ENCODE results near the gene MYADM. TPM values are rescaled to one million over a fixed set of nuclear protein-coding genes. Genes with fewer than 3 reads are reported as not detected.

MYADM gene
- total and polyA plus RNA-seq, 2 of the 13 experiments (the other 11 are each of a cell fraction or from before 2014, with no cell fraction given), result 19.9 to 38.1 TPM

GRCh38 chr19:53865523-53865917 is 2.2 kb upstream of the MYADM start (continued):
- TF ChIP-seq ARNT2 (CRISPR knock-in tag; IDR thresholded peaks at IDR 0.05; ENCODE audit: low read depth), result 0 out of 2 replicates have a peak, but pooled peaks have one; percentile 13
- no peak for TF ChIP-seq ZNF883 (CRISPR knock-in tag; IDR thresholded peaks at IDR 0.05; ENCODE audit: not compliant biosample characterization)
- TF ChIP-seq ZNF770 (CRISPR knock-in tag; IDR thresholded peaks at IDR 0.05), result no peak
- TF ChIP-seq ZBED4 (CRISPR knock-in tag; IDR thresholded peaks at IDR 0.05; ENCODE audit: borderline replicate concordance), result peak; percentile 80; the same call in 1 of the 2 replicates
- TF ChIP-seq ZBTB44 (CRISPR knock-in tag; IDR thresholded peaks at IDR 0.05), result 0 out of 2 replicates have a peak, but pooled peaks have one; percentile 39
- TF ChIP-seq ZFP37 (CRISPR knock-in tag; IDR thresholded peaks at IDR 0.05; ENCODE audit: borderline replicate concordance), result no peak
- peak; percentile 42; the same call in 1 of the 2 replicates for TF ChIP-seq HOXA3 (CRISPR knock-in tag; IDR thresholded peaks at IDR 0.05)
- 0 out of 2 replicates have a peak, but pooled peaks have one; percentile 3 for TF ChIP-seq MAX (IDR thresholded peaks at IDR 0.05)
- peak; percentile 73 for TF ChIP-seq PAXIP1 (CRISPR knock-in tag; conservative IDR thresholded peaks at IDR 0.05)
- TF ChIP-seq ZNF230 (CRISPR knock-in tag; IDR thresholded peaks at IDR 0.05), result 0 out of 2 replicates have a peak, but pooled peaks have one; percentile 60
- no peak for TF ChIP-seq FOXK2 (IDR thresholded peaks at IDR 0.05)
- TF ChIP-seq ZNF781 (CRISPR knock-in tag; IDR thresholded peaks at IDR 0.05; ENCODE audit: borderline replicate concordance, not compliant biosample characterization), result no peak
- TF ChIP-seq ZFP1 (CRISPR knock-in tag; IDR thresholded peaks at IDR 0.05), result 0 out of 2 replicates have a peak, but pooled peaks have one; percentile 41
- 0 out of 2 replicates have a peak, but pooled peaks have one; percentile 53 for TF ChIP-seq MIXL1 (CRISPR knock-in tag; IDR thresholded peaks at IDR 0.05)
- TF ChIP-seq RXRA (CRISPR knock-in tag; IDR thresholded peaks at IDR 0.05), result peak; percentile 58; the same call in 1 of the 2 replicates
- no peak for TF ChIP-seq NKX3-1 (CRISPR knock-in tag; IDR thresholded peaks at IDR 0.05)
- no peak for TF ChIP-seq ZNF598 (CRISPR knock-in tag; IDR thresholded peaks at IDR 0.05; ENCODE audit: borderline replicate concordance)
- TF ChIP-seq JDP2 (CRISPR knock-in tag; IDR thresholded peaks at IDR 0.05; ENCODE audit: borderline replicate concordance), result no peak
- no peak for TF ChIP-seq IKZF4 (CRISPR knock-in tag; IDR thresholded peaks at IDR 0.05; ENCODE audit: borderline replicate concordance, low read depth, not compliant biosample characterization)

Measured in HepG2 (cell line).